HG02885 (cell line): ENCODE results near the gene NME3.
"Not testable (repeated sequence)": the region's sequence is repeated elsewhere in the genome, so short reads cannot be mapped to it uniquely, and the experiment has no call there.

ENCODE experiments used
- ATAC-seq: cut with Tn5 transposase; IDR thresholded peaks from one replicate; pipeline ENCODE4 v1.9.1; 2021; ENCODE audit warnings: mild to moderate bottlenecking; ENCODE audit not compliant: unreplicated experiment, poor library complexity

Gene NME3

GRCh38 chr16:1771188-1771863 lies at the start of gene NME3:
Gene NME3, minus strand, starts transcription at chr16:1771543. Its CDS starts 9 bp downstream, at chr16:1771534.
- ATAC-seq, result no peak

DNA sequence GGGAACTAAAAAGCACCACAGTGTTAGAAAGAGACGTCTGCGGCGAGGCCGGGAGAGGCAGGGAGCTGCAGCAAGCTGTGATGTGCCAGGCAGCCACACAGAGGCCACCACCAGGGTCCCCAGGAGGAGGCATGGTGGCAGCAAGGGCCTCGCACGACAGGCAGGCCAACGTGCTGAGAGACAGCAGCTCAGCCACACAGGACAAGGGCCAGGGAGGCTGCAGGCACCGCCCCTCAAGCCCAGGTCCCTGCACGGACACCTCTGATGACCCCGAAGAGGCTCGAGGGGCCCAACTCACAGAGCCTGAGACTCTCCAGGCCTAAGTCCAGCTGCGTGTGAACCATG lies 49.6 kb upstream of the NME3 start:
- no peak for ATAC-seq

DNA sequence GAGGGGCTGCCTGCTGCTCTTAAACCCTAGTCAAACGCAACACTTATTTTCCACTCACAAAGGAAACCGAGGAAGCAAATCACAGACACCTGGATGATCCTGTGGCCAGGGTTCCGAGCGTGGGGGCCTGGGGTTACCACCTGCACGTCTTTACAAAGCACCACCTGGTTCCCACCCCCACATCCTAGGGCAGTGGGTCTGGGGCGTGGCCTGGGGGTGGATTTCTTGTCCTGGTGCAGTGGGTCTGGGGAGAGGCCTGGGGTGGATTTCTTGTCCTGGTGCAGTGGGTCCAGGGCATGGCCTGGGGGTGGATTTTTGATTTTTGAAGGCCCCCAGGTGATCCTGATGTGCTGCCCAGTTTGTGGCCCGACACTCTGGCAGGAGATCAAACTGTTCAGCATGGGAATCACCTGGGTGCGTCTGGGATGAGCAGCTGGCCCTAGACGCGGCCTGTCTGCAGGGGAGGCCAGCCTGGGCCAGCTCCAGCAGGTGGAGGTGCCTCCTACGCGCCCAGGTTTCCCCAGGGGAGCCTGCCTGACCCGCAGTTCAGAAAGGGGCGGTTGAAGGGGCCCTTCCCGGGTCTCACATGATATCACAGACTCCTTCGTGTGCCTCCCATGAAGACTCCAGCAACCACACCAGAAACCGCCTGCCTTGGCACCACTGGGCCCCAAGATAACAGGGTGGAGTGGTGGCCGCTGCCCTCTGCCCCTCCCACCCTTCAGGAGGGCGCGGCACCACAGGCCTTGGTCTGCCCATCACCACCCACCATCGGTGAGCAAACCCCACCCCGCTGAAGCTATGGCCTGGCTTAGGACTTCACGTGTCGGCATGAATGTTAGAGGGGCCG lies 49.0 kb upstream of the NME3 start:
- ATAC-seq, result no peak

DNA sequence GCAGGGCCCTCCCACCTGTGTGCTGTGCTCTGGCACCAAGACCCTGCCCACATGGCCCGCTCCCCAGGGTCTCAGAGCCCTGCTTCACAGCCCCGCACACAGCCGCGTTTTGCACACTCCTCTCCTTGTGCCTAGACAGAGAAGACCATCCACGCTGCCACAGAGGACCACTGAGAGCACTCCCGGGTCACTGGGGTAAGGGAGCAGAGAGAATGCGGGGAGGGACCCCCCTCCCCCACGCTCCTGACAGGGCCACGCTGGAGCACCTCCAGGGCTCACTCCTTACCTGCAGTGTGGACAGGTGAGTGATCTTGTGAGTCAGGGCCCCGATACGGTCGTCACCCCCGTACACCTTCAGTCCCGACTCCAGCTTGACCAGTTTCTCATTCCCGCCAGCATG lies 48.3 kb upstream of the NME3 start:
- no peak for ATAC-seq

DNA sequence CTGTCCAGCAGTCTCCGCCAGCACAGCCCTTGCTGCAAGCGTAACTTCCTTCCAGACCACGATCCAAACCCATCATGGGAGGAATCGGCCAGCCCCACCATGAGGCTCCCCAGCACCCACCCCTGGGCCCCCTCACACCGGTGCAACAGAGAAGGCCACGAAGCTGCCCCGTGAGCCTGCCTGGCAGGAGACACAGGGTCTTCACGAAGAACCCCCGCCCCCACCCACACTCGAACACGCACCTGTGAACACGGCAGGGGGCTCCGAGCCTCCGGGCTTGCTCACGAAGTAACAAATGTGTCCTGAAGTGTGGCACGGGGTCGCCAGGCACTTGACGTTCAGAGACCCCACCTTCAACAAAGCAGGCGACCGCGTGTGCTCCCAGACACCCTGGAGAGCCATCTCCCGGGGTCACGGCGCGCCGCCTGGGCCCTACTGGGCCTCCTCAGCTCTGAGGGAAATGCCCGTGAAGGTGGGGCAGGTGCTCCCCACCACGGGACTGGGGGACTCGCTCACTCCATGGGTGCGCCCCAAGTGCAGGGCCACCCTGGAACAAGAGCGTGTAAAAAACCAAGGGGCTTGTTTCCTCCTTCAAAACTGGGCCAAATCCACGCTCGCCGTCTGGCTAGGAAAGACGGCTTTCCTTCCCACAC lies 47.7 kb upstream of the NME3 start:
- no peak for ATAC-seq

- ATAC-seq, result no peak
Observed at GRCh38 chr16:1818204-1818872, 47.0 kb upstream of the NME3 start.

DNA sequence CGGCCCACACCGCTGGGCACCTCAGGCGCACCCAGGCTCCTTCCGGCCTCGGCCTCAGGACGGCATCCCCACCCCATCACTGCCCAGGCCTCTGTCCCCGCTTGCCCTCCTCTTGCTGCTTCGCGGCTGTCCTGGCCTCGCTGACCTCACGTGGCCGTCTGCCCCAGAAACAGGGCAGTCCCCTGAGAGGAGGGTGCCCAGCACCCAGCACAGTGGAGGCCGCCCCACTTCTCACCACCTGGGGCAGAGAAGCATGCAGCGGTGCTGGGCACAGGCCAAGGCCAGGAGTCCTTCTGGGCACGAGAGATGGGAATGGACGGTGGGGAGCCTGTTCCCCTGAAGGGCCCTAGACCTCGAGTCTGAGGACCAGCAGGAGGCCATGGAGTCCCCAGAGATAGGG lies 46.4 kb upstream of the NME3 start:
- no peak for ATAC-seq

DNA sequence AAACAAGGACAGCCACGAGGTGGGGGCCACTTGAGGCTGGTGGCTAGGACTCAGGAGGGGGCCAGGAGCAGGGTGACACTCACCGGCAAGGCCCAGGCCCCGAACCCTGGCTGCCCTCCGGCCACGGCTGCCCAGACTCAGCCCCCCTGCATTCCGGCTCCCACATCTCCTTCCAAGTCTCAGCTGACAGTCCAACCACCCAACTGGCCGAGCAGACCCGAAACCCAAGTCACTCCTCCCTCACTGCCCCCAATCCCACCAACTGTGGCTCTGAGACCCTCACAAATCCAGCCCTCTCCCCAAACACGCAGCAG lies 45.9 kb upstream of the NME3 start:
- no peak for ATAC-seq

DNA sequence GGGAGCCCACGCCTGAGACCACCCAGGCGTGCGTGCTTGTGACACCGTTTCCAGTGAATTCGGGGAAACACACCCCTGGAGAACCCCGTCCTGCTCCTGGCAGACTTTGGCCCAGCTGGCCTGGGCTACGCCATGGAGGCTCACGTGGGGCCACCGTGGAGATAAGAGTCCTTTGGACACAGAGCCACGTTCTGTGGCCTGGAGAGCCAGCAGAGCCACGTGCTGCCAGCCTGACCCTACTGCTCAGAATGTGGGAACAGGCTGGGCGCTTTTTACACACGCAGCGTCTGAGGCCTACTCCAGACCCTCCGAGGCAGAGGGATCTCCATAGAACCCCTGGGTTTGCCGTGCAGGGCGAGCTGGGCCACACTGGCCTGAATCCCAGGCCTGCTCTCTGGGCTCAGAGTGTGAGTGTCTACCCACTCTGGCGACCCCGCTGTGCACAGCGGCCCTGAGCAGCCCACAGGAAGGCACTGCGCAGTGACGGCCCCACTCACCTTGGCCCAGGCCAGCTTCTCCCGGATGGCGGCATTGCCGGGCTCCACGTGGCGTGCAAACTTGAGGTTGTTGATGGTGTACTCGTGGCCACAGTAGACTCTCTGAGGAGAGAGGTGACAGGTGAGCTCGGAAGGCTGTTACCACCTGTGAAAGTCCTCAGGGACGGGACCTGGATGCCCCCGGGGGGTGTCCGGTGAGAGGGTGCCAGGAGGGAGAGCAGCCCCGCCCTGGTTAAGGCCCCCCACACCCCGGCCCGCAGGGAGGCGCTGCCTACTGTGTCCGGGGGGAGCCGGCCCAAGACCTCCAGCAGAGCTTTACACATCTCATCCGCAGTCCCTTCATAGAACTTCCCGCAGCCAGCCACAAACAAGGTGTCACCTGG lies 45.3 kb upstream of the NME3 start:
- ATAC-seq, result no peak

- ATAC-seq, result no peak
Observed at GRCh38 chr16:1815461-1815860, 44.1 kb upstream of the NME3 start.

GRCh38 chr16:1812732-1813163 lies 41.4 kb upstream of the NME3 start:
- no peak for ATAC-seq

- ATAC-seq, result no peak
Observed at GRCh38 chr16:1810536-1810935, 39.2 kb upstream of the NME3 start.

DNA sequence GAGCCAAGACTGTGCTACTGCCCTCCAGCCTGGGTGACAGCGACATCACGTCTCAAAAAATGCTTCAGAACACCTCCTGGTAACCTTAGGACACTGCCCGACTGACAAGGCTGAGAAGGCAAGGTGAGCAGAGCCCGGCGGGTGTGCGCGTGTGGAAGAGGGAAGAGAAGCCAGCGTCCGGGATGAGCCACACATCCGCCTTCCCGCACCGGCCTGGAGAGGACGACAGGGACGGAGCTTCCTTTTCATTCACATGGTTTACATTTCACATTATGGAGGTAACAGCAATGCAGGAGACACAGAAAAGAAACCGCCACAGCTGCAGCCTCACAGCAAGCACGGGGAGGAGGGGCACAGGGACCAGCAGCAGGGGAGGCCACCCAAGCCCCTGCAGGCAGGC lies 38.8 kb upstream of the NME3 start:
- ATAC-seq, result no peak

DNA sequence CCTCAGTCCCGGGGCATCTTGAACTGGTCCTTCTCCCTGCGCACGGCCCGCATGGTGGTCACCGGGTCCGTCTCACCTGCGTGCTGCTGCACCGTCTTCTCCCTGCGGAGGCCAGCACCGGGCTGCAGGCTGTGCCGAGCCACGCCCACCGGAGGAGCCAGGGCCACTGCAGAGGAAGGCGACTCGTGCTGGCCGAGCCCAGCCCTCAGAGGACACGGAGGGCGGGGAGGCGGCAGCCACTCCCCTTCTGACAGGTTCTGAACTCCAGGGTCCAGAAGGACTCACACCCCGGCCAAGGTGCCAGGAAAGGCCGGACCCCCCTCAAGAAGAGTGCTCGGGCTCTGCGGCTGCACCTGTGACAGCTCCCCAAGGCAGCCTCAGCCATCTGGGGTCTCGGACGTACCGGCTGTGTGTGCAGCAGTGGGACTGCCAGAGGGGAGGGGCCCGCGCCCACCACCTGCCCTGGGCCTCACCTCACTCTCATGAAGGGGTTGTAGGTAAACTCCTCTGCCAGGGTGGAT lies 38.0 kb upstream of the NME3 start:
- no peak for ATAC-seq

DNA sequence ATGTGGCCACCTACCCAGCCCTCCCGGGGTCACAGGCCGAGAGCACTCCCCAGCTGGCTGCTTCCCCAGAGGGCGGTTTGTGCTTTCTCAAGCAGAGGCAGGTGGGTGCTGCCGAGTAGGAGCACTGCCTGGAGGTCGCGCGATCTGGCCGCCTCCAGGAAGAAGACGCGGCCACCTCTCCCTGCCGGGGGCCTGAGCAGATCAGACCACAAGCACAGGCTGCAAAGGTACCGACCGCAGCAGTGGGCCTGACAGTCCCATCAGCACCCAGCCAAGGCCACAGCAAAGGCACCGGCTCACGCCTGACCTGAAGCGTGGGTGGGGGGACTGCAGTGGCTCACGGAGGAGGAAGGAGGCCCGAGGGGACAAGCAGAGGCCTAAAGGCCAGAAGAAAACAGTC lies 37.3 kb upstream of the NME3 start:
- ATAC-seq, result no peak

- no peak for ATAC-seq
Observed at GRCh38 chr16:1807626-1808025, 36.3 kb upstream of the NME3 start.

GRCh38 chr16:1800701-1801100 lies 29.4 kb upstream of the NME3 start:
- ATAC-seq, result no peak

- not testable (repeated sequence) for ATAC-seq
Observed at GRCh38 chr16:1799263-1799662, 27.9 kb upstream of the NME3 start.

GRCh38 chr16:1794908-1795666 lies 23.7 kb upstream of the NME3 start:
- no peak for ATAC-seq
